Motor neuron (in vitro differentiated cells): ENCODE measurements around the gene PIPOX. TPM values are rescaled to one million over a fixed set of nuclear protein-coding genes. Genes with fewer than 3 reads are reported as not detected.

Source experiments
- ATAC-seq, 8 experiments: fragments of 200-7000 bp; cut with Tn5 transposase; replicated peaks in 6 of 8; 2 replicates each; pipeline ENCODE4 v1.8.0; 2021; ENCODE audit warnings: mild to moderate bottlenecking in 8 of 8, moderate library complexity in 8 of 8
- H3K27ac ChIP-seq, 2 donors: fragments of 250-450 bp; sonication (Bioruptor Pico); 2 replicates each; pipeline ENCODE4 v1.9.0; 2021; ENCODE audit warnings: antibody characterized with exemption in 2 of 2, mild to moderate bottlenecking in 2 of 2, moderate library complexity in 1 of 2
- H3K4me1 ChIP-seq, 2 donors: fragments of 250-450 bp; sonication (Bioruptor Pico); replicated peaks in 1 of 2; 2 replicates each; pipeline ENCODE4 v1.6.1; 2021; ENCODE audit warnings: antibody characterized with exemption in 2 of 2, mild to moderate bottlenecking in 2 of 2, moderate library complexity in 1 of 2
- H3K4me3 ChIP-seq, 5 donors: fragments of 250-450 bp; sonication (Bioruptor Pico); 2 replicates each; pipeline ENCODE4 v1.9.0; 2021; ENCODE audit warnings: antibody characterized with exemption in 5 of 5, mild to moderate bottlenecking in 5 of 5, moderate library complexity in 4 of 5
- WGBS, 10 experiments: fragments of 450-650 bp; shearing (Covaris generic); methylation state at CpG; one replicate each; pipeline ENCODE4 v1.0.0; 2022; 5-methylcytosine and 5-hydroxymethylcytosine counted together
- in situ Hi-C, 9 experiments: fragments of 400-800 bp; cut with MboI; loops; one replicate each; pipeline ENCODE4 v1.15.0; 2021; ENCODE audit warnings: low sequenced_read_pairs in 9 of 9, low pct_unique_long_range_greater_than_20kb in 2 of 9; ENCODE audit not compliant: unreplicated experiment in 9 of 9
- total RNA-seq, 8 experiments: library from RNA; unstranded; fragments of 300-600 nt; gene quantifications; 2 replicates each; pipeline versions ENCODE4 v1.2.3 to v1.2.4, GENCODE V29; 2022

The PIPOX gene
- total RNA-seq, 8 experiments from 2014 or later: 1.6 to 11.8 (median 4.6) TPM

DNA sequence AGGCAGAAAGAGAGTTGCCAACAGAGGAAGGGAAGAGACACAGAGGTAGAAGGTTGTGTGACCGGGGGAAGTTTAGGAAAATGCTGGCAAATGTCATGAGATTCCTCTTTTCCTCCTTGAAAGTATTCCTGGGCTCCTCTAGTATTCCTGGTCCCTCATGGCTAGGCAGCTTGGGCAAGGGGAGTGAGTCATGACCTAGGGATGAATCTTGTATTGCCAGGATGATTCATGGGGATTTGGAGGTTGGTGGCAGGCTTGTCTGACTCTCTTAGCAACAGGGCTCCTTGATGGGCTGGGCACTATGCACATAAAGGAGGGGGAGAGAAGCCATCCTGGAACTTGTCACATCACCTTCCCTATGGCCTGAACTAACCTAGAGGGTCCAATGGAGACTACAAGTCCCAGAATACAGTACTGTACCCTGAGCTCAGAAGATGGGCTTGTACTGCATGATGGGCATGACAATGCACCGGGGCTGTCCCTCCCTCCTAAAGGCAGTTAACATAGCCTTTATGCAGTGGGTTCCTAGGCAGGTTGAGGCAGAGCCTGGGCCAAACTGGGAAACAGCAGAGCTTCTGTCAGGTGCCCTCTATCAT, 35.0 kb upstream of the PIPOX start:
- H3K4me3 ChIP-seq: no peak overlapping the region
- no peak overlapping the region for H3K27ac ChIP-seq
- in situ Hi-C loops: no loop called here
- peaks cover 34 to 48% of the 10 kb centered on the region in 2 donors for H3K4me1 ChIP-seq
- peak in 7 of 8 experiments; percentile 27 to 56 (median 41) for ATAC-seq
- 0 to 80% (median 40%) methylated on average over 1 to 2 of the region's 2 CpGs for WGBS, 10 experiments

DNA sequence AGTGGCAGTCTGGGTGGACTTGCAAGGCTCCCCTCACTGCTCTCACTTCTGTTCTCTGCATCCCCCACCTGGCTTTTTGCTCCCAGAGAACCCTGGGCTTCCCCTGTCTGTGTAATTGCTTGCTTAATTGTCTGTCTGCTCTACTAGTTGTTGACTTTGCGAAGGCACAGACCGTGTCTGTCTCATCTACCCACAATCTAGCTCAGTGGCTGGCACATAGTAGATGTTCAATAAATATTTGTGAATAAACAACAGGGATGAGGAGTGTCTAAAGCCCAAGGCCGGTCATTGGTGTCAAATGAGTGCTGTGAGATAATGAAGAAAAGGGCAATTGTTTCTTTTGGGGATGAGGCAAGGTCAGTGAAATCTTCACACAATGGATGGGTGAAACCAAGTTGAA, 34.4 kb upstream of the PIPOX start:
- in situ Hi-C loops: no loop called here
- no peak overlapping the region for H3K27ac ChIP-seq

DNA sequence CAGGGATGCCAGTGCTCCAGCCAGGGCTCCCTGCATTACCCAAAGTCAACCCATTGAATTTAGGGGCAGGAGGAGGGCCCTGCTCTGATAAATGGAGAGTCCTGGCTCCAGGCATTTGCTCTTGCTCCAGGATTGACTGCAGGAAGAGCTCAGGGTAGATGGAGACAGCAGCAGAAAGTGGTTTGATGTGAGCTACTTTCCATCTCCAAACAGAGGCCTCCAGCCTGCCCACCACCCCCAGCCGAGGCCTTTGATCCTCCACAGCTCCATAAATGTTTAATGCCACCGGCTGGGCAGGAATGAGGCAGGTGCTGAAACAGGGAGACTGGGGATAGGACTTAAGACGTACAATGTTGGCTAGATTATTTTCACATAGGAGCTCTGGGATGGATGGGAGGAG, 32.8 kb upstream of the PIPOX start:
- Histone ChIP-seq H3K27ac (no peak overlapping the region), H3K4me1 (peaks cover 28 to 39% of the 10 kb centered on the region in 2 donors), H3K4me3 (no peak overlapping the region)
- no peak for ATAC-seq
- WGBS, 10 experiments: 0 to 80% (median 8%) methylated on average over 1 to 2 of the region's 3 CpGs; no CpG with 5 or more reads in 3 of the 10 experiments
- in situ Hi-C loops: no loop called here

More for the DNA sequence above, 34.4 kb upstream of the PIPOX start:
- WGBS, 10 experiments: 0 to 90% (median 72%) methylated on average over 1 to 3 of the region's 3 CpGs; no CpG with 5 or more reads in 3 of the 10 experiments
- ATAC-seq: no peak
- Histone ChIP-seq H3K4me1 (peaks cover 30 to 48% of the 10 kb centered on the region in 2 donors), H3K4me3 (no peak overlapping the region)

DNA sequence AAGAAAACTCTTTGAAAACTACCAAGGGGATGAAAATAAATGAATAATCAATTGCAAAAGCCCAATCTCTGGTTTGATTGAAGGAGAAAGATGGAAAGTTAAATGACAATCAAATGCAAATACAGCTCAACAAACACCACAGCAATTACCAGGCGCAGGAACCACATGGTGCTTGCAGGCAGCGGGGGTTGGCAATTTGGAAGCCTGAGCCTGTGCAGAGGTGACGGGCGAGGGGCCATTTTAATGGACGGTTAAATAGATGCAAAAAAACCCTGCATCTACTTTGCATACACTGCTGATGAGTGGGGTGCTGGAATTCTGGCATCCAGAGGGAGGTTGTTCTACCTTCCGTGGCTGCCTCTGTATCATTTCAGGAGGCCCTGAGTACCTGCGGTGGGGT, 32.4 kb upstream of the PIPOX start:
- H3K27ac ChIP-seq: no peak overlapping the region
- 28 to 100% (median 53%) methylated on average over 1 to 6 of the region's 7 CpGs; no CpG with 5 or more reads in 4 of the 10 experiments for WGBS, 10 experiments
- in situ Hi-C loops: no loop called here

DNA sequence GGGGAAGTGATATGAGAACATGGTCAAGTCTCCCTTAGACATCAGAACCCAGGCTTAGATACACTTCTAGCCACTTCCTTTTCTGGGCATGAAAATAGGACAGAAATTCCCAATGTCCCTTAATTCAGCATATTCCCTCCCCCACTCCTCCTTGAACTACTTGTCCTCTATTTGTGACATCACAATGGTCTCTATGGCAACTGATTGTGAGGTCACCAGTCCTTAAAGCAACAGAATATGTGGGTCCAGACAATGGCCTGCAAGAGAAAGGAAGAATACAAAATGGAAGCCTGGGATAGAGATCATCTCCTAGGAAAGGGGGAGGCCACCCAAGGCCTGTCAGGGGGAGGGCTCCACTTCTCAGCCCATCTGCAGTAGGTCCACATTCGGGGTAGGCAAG, 30.4 kb upstream of the PIPOX start:
- no peak overlapping the region for H3K4me3 ChIP-seq
- WGBS, 10 experiments: 0 to 80% (median 40%) methylated on average over 1 of the region's 1 CpG; no CpG with 5 or more reads in 5 of the 10 experiments
- in situ Hi-C loops: no loop called here
- peaks cover 15 to 37% of the 10 kb centered on the region in 2 donors for H3K4me1 ChIP-seq
- no peak overlapping the region for H3K27ac ChIP-seq
- ATAC-seq: no peak

More for the DNA sequence above, 32.4 kb upstream of the PIPOX start:
- Histone ChIP-seq H3K4me3 (no peak overlapping the region), H3K4me1 (peaks cover 26 to 39% of the 10 kb centered on the region in 2 donors)
- no peak for ATAC-seq

DNA sequence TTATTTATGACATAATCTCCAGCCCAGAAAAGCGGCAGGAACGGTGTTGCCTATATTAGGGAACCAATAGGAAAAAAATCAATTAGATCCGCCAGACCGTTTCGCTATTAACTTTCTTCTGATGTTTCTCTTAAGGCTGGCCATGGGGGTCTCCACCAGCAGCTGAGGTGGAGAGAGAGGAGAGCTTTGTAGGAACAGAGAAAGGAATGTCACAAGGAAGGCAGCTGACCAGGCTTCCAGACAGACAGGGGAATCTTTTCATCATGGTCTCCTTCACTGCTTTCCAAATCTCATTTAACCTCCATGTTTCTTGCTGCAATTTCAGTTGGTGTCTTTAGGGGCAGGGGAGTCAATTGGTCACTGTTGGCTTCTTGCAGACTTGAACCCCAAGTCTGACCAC, 28.2 kb upstream of the PIPOX start:
- Histone ChIP-seq H3K4me1 (peaks cover 16 to 37% of the 10 kb centered on the region in 2 donors), H3K4me3 (no peak overlapping the region), H3K27ac (no peak overlapping the region)
- in situ Hi-C loops: no loop called here
- ATAC-seq: no peak
- 27 to 82% (median 48%) methylated on average over 2 to 5 of the region's 5 CpGs; no CpG with 5 or more reads in 1 of the 10 experiments for WGBS, 10 experiments

DNA sequence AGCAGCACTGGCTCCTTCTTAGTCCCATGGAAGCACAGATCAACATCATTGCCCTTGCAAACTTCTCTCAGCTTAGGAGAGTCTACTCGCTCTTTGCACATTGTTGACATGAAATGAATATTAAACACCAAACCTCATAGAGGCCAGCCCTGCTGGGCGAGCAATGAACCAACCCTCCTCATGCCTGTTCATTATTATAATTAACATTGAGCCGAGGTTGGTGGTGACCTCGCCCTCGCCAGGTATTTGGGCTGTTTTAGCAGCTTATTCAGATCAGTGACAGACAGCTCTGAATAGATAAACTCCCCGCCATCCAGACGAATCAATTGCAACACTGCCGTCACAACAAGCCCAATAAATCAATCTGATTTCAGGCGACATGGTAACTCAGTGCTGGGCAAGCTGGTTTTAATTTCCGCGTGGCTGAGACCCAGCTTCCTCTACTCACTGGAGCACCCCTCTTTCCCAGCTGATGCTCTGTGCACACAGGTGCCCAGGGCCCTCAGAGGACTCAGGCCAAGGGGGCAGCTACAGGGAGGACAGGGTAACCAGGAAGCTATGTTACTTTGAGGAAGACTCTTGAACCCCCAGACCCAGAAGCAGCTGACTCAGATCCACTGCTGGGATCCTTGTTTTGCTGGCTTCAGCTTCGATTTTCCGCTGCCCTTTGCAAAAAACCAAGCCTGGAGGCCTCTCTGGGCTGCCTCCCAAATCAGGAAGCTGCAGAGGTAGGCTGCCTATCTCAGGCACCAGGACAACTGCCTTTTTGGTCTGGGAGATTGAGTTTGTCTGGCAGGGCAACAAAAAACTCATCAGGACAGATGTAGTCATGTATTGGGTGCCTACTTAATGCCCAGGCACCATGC, 26.4 kb upstream of the PIPOX start:
- 0 to 86% (median 57%) methylated on average over 1 to 11 of the region's 13 CpGs; no CpG with 5 or more reads in 1 of the 10 experiments for WGBS, 10 experiments
- peaks cover 26 to 43% of the 10 kb centered on the region in 2 donors for H3K4me1 ChIP-seq
- ATAC-seq: peak in 3 of 8 experiments; percentile 22 to 86 (median 77)
- no peak overlapping the region for H3K27ac ChIP-seq
- in situ Hi-C loops: no loop called here
- H3K4me3 ChIP-seq: no peak overlapping the region

DNA sequence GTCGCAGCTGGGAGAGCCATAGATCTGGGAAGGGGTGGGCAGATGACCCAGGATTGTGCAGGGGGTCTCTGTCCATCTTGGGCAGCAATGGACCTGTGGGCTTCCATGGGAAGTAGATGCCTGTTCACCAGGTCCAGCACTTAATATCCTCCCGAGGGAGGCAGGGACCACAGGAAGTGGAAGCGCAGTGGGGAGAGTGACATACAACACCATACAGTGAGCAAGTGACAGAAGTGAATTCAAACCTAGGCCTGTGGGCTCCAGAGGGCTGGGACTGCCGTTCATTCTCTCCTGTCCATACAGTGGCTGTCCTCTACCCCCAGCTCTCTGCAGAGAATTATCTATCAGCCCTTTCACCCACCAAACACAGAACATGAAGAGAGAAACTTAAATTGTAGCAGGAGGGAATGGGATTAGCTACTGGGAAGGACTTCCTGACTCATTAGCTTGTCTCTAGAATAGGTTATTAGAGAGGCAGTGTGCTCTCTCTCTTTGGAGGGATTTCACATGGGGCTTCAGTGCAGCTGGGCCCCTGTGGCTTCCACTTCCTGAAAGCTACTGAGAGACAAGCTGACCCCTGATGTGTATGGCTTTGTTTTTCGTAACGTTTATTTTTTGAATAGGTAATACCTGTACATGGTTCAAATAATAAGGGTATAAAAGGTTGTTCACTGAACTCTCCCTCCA, 24.0 kb upstream of the PIPOX start:
- Histone ChIP-seq H3K4me1 (peaks cover 26 to 36% of the 10 kb centered on the region in 2 donors), H3K4me3 (no peak overlapping the region), H3K27ac (no peak overlapping the region)
- 33 to 64% (median 58%) methylated on average over 1 to 4 of the region's 6 CpGs; no CpG with 5 or more reads in 4 of the 10 experiments for WGBS, 10 experiments
- in situ Hi-C loops: no loop called here
- ATAC-seq: no peak

DNA sequence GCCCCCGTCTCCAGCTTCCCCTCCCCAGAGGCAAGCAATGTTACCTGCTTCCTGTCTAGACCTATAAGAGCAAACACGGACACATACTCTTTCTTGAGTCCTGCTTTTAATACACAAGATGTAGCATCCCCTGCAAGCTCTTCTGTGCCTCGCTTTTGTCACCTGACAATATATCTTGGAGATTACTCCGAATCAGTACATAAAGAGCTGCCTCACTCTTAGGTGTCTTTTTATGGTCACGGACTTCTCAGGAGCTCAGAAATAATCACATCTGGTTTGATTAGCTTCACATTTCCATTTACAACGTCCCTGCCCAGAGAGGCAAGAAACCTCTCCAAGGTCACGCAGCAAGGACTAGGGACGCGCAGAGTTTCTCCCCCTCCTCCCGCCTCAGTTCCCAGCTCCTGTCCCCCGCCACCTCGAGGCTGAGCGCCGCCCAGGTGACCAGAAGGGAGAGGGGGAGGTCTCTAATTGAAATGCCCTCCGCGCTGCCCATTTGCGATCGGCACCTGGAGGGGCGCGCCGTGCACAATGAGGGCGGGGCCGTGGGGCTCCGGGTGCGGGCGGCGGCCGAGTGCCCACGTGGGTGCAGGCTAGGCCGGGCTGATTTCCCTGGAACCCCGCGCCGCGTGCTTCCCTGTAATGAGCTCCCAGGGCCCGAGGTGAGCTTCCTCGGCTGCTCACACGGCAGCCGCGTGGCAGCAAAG, 23.3 kb upstream of the PIPOX start:
- 4 to 60% (median 15%) methylated on average over 1 to 16 of the region's 39 CpGs; no CpG with 5 or more reads in 3 of the 10 experiments for WGBS, 10 experiments
- peak; percentile 64 to 94 (median 89) for ATAC-seq
- H3K27ac ChIP-seq: no peak overlapping the region
- H3K4me3 ChIP-seq: no peak overlapping the region
- in situ Hi-C loops: no loop called here
- H3K4me1 ChIP-seq: peaks cover 27 to 40% of the 10 kb centered on the region in 2 donors

DNA sequence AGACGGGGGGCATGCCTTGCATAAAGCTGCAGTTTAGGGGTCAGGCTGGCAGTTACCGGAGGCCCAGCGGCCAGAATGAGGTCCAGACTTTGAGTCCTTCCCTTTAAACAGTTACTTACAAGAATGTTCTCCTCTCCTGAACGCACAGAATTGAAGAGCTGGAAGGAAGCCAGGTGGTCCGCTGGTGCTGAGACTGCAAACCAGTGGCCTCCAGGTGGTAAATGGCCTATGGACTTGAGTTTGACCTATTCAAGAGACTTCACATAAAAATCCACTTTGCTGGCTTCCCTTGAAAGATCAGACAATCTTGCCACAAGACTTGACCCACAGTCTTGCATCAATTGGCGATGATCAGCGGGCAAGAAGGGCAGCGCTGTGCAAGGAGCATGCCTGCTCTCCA, 22.4 kb upstream of the PIPOX start:
- WGBS, 10 experiments: 71 to 100% (median 92%) methylated on average over 2 to 6 of the region's 8 CpGs; no CpG with 5 or more reads in 3 of the 10 experiments
- in situ Hi-C loops: no loop called here
- no peak for ATAC-seq
- no peak overlapping the region for H3K27ac ChIP-seq
- H3K4me1 ChIP-seq: peaks cover 24 to 34% of the 10 kb centered on the region in 2 donors
- H3K4me3 ChIP-seq: no peak overlapping the region

DNA sequence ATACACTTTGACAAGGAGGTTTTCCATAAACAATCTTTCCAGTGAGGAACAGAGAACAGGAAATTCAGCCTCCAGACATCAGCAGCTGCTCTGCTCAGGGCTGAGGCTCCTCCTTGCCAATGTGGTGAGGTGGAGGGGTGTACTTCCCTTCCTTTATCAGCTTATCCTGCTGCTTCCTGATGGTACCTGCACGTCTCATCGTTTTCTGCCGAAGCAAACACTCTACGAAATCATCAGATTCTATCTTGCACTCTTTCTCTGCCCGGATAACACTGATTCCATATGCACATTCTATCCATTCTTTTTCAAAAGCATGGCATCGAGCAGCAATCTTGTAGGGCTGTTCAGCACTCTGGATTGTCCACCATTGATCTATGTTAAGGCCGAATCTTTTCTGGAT, 21.7 kb upstream of the PIPOX start:
- Histone ChIP-seq H3K4me3 (no peak overlapping the region), H3K27ac (no peak overlapping the region), H3K4me1 (peaks cover 24 to 32% of the 10 kb centered on the region in 2 donors)
- no peak for ATAC-seq
- 8 to 94% (median 63%) methylated on average over 1 to 7 of the region's 7 CpGs; no CpG with 5 or more reads in 3 of the 10 experiments for WGBS, 10 experiments
- in situ Hi-C loops: no loop called here

DNA sequence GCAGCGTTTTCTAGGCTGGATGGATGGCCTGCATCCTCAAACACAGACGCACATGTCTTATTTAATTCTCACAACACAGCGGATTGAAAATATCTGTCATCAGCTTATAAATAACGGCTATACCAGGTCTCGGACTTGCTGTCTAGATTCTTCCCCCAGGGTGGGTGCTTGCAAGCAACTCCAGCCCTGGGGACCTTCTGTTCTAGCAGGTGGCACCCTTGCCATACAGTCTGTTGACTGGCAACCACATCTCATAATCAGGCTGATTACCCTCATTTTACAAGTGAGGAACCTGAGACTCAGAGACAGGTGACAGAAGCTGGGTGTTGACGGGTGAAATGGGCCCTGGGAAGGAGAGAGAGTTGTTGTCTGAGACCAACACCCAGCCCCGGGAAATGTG, 20.9 kb upstream of the PIPOX start:
- in situ Hi-C loops: no loop called here
- WGBS, 10 experiments: 0 to 95% (median 83%) methylated on average over 1 to 7 of the region's 7 CpGs; no CpG with 5 or more reads in 3 of the 10 experiments
- peaks cover 24 to 26% of the 10 kb centered on the region in 2 donors for H3K4me1 ChIP-seq
- no peak overlapping the region for H3K27ac ChIP-seq
- no peak for ATAC-seq
- H3K4me3 ChIP-seq: no peak overlapping the region
